Osteoblast (primary cell): ENCODE data around the gene GRIA4. TPM values are rescaled to one million over a fixed set of nuclear protein-coding genes. Genes with fewer than 3 reads are reported as not detected.
A peak's percentile ranks its signal among the peaks of the same experiment; 100 is the strongest.

ENCODE experiments used
- DNase-seq: peaks from one replicate; pipeline ENCODE4 v3.0.0; 2011; ENCODE audit warnings: low spot score, mixed read lengths; ENCODE audit not compliant: insufficient read length; ENCODE audit errors: missing footprints
- H2AFZ ChIP-seq: 2 replicates; pipeline ENCODE4 v1.6.0; 2011; ENCODE audit warnings: mild to moderate bottlenecking, low read length
- H3K27ac ChIP-seq: 2 replicates; pipeline ENCODE4 v1.5.1; 2011; ENCODE audit warnings: mild to moderate bottlenecking, low read depth, low read length, moderate library complexity
- H3K27me3 ChIP-seq: 2 replicates; pipeline ENCODE4 v1.6.0; 2012; ENCODE audit warnings: mild to moderate bottlenecking, control low read depth, inconsistent platforms, low read length, moderate library complexity; ENCODE audit not compliant: insufficient read depth
- H3K36me3 ChIP-seq: 2 replicates; pipeline ENCODE4 v1.5.1; 2011; ENCODE audit warnings: mild to moderate bottlenecking, low read length, control low read depth, moderate library complexity; ENCODE audit not compliant: insufficient read depth
- H3K4me1 ChIP-seq: 2 replicates; pipeline ENCODE4 v1.5.1; 2011; ENCODE audit warnings: mild to moderate bottlenecking, low read length, control low read depth, moderate library complexity; ENCODE audit not compliant: insufficient read depth
- H3K4me2 ChIP-seq: 2 replicates; pipeline ENCODE4 v1.6.0; 2011; ENCODE audit warnings: mild to moderate bottlenecking, low read length; ENCODE audit not compliant: insufficient read depth
- H3K4me3 ChIP-seq: fragments of 200-600 bp; sonication (generic); 3 replicates; pipeline ENCODE4 v1.5.1; 2012; ENCODE audit warnings: mild to moderate bottlenecking, low read length, inconsistent platforms; ENCODE audit not compliant: insufficient read depth
- H3K79me2 ChIP-seq: 2 replicates; pipeline ENCODE4 v1.6.0; 2012; ENCODE audit warnings: mild to moderate bottlenecking, low read length, control low read depth, inconsistent platforms; ENCODE audit not compliant: insufficient read depth
- H3K9me3 ChIP-seq: 2 replicates; pipeline ENCODE4 v1.5.1; 2011; ENCODE audit warnings: low read depth, low read length, control low read depth
- H4K20me1 ChIP-seq: 2 replicates; pipeline ENCODE4 v1.6.0; 2012; ENCODE audit warnings: mild to moderate bottlenecking, low read length, control low read depth; ENCODE audit not compliant: insufficient read depth
- total RNA-seq: library from RNA; depleted of rRNA; stranded (reverse); fragments of >200 nt; gene quantifications from 2 replicates; pipeline ENCODE4 v1.2.3, GENCODE V29; 2012
- TF ChIP-seq, protein P1 (sequence below): IDR thresholded peaks from 2 replicates; pipeline ENCODE4 v1.5.1; 2011; ENCODE audit warnings: mild to moderate bottlenecking, low read depth, low read length, moderate library complexity; ENCODE audit errors: extremely low read depth

Gene GRIA4
- total RNA-seq, 1 donor = not detected

- TF ChIP-seq, protein P1, sequence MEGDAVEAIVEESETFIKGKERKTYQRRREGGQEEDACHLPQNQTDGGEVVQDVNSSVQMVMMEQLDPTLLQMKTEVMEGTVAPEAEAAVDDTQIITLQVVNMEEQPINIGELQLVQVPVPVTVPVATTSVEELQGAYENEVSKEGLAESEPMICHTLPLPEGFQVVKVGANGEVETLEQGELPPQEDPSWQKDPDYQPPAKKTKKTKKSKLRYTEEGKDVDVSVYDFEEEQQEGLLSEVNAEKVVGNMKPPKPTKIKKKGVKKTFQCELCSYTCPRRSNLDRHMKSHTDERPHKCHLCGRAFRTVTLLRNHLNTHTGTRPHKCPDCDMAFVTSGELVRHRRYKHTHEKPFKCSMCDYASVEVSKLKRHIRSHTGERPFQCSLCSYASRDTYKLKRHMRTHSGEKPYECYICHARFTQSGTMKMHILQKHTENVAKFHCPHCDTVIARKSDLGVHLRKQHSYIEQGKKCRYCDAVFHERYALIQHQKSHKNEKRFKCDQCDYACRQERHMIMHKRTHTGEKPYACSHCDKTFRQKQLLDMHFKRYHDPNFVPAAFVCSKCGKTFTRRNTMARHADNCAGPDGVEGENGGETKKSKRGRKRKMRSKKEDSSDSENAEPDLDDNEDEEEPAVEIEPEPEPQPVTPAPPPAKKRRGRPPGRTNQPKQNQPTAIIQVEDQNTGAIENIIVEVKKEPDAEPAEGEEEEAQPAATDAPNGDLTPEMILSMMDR = no peak
- Histone ChIP-seq H2AFZ (no peak overlapping the region), H3K36me3 (no peaks in the 10 kb centered on the region), H3K4me3 (no peak overlapping the region), H3K4me2 (no peak overlapping the region), H3K79me2 (no peaks in the 10 kb centered on the region), H4K20me1 (no peaks in the 10 kb centered on the region), H3K27me3 (no peaks in the 10 kb centered on the region), H3K4me1 (no peaks in the 10 kb centered on the region), H3K27ac (no peak overlapping the region), H3K9me3 (no peaks in the 10 kb centered on the region)
- no peak for DNase-seq
Observed at GRCh38 chr11:105953886-105954285, 344.0 kb downstream of the GRIA4 start.

DNA sequence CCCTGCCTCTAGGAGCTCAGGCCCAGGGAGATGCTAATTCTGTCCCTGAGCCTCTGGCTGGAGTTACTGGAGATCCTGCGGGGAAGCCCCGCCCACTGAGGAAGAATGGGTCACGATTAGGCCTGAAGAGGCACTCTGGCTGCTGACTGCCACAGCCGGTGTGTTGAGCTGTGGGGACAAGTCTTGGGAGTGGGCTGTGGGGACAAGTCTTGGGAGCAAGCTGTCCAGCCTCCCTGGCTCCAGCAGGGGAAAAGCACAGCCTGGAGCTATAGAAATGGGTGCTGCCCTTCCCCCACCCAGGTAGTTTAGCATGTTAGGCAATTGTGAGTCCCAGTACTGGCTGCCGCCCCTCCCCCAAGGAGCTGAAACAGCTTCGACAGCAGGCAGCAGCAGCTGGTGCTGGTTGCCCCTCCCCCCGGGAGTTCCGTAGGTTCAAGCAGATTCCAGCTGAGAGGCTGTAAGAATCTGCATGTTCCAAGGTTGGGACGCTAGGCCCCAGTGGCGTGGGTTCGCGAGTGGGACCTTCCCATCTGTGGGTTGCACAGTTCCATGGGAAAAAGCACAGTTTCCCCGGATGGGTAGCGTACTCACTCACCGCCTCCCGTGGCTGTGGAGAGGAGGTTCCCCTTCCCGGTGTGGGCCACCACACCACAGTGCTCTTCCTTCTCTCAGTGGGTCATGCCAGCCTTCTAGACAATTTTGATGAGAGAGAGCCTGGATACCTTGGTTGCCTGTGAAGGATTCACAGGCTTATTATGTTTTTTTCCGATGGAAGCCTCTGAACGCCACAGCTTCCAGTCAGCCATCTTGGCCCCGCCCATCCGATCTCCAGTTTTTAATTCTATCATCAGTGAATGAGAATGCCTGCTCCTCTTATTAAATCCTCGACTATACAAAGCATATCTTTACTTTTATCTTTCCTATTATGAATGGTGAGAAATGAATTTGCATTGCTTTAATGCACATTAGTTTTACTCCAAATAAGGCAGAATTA lies 350.7 kb downstream of the GRIA4 start:
- no peak for DNase-seq
- H3K79me2 ChIP-seq = no peaks in the 10 kb centered on the region
- H4K20me1 ChIP-seq = no peaks in the 10 kb centered on the region
- H3K4me3 ChIP-seq = no peak overlapping the region
- no peaks in the 10 kb centered on the region for H3K4me1 ChIP-seq
- no peaks in the 10 kb centered on the region for H3K27me3 ChIP-seq
- TF ChIP-seq, protein P1 = no peak
- H3K9me3 ChIP-seq = no peaks in the 10 kb centered on the region
- H3K4me2 ChIP-seq = no peak overlapping the region
- no peaks in the 10 kb centered on the region for H3K36me3 ChIP-seq
- H3K27ac ChIP-seq = no peak overlapping the region
- no peak overlapping the region for H2AFZ ChIP-seq

DNA sequence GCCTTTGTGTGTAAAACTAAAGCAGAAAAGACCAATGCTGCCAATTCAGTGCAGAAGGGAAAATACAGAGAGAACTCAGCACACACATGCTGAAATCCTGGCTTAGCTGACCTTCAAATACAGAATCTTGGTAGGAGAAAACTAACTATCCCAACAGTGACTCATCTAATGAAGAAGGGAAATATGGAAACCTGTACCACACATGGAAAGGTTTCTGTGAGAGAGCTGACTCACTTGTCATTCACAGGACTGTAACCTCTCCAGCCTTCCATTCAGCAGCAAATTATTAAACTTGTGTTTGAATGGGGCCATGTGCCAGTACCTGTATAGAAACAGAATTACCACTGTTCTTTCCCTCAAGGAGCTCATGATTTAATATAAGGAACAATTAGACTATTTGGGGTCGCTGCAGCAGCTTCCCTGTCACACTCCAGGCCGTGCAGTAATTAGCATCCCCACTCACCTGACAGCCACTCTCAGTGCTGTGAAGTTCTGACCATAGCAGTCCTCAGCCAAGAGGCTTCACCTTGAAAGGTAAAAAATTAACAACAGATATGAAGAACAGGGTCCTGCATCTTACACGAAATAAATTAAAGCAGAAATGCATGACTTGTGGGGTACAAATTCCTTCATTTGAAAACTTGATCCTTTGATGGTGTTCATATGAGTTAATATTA lies 358.3 kb downstream of the GRIA4 start:
- Histone ChIP-seq H3K27me3 (no peaks in the 10 kb centered on the region), H3K4me1 (no peaks in the 10 kb centered on the region), H3K4me2 (no peak overlapping the region), H2AFZ (no peak overlapping the region), H3K27ac (no peak overlapping the region), H3K9me3 (no peaks in the 10 kb centered on the region), H3K79me2 (no peaks in the 10 kb centered on the region), H3K4me3 (no peak overlapping the region), H3K36me3 (no peaks in the 10 kb centered on the region), H4K20me1 (no peaks in the 10 kb centered on the region)
- peak; percentile 5 for DNase-seq
- TF ChIP-seq, protein P1 = no peak

DNA sequence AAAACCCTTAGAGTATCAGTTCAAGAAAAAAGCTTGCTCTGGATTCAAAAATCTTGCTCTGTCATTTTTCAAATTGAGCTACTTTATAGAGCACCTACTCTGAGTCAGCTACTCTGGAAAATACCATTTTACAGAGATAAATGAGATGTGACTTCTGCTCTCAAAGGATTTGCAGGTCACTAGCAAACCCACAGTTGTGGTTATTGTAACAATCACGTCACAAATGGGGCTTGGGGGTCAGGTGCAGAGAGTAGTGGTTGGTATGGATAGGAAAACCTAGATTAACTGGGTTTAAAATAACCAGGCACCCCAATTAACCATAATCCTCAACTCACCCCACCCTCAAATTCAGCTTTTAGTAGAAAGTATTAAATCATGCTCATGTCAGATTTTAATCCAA lies 359.9 kb downstream of the GRIA4 start:
- no peaks in the 10 kb centered on the region for H4K20me1 ChIP-seq
- TF ChIP-seq, protein P1 = no peak
- H3K4me2 ChIP-seq = no peak overlapping the region
- H3K79me2 ChIP-seq = no peaks in the 10 kb centered on the region
- no peaks in the 10 kb centered on the region for H3K4me1 ChIP-seq
- DNase-seq = no peak
- no peaks in the 10 kb centered on the region for H3K27me3 ChIP-seq
- no peaks in the 10 kb centered on the region for H3K9me3 ChIP-seq
- no peak overlapping the region for H2AFZ ChIP-seq
- H3K36me3 ChIP-seq = no peaks in the 10 kb centered on the region
- H3K27ac ChIP-seq = no peak overlapping the region
- no peak overlapping the region for H3K4me3 ChIP-seq
